ENCODE data around the gene SLFN12.
"Not testable (repeated sequence)": the region's sequence is repeated elsewhere in the genome, so short reads cannot be mapped to it uniquely, and the experiment has no call there.

Gene SLFN12

GRCh38 chr17:35407531-35407930, 24.8 kb downstream of the SLFN12 start:
- no peak for DNase-seq

GRCh38 chr17:35406568-35406967, 25.7 kb downstream of the SLFN12 start:
- no peak for DNase-seq

GRCh38 chr17:35404360-35404759, 27.9 kb downstream of the SLFN12 start:
- DNase-seq: no peak

- DNase-seq: not testable (repeated sequence)
These were observed 38.5 kb downstream of the SLFN12 start for GRCh38 chr17:35393783-35394182.

- no peak for DNase-seq
These were observed 41.6 kb downstream of the SLFN12 start for GRCh38 chr17:35390663-35391062.

GRCh38 chr17:35390156-35390555, 42.1 kb downstream of the SLFN12 start:
- no peak for DNase-seq

GRCh38 chr17:35387496-35387895, 44.8 kb downstream of the SLFN12 start:
- DNase-seq: no peak

- DNase-seq: no peak
These were observed 54.6 kb downstream of the SLFN12 start for GRCh38 chr17:35377706-35378105.

- DNase-seq: no peak
These were observed 55.2 kb downstream of the SLFN12 start for GRCh38 chr17:35377068-35377467.

- DNase-seq: no peak
These were observed 56.1 kb downstream of the SLFN12 start for GRCh38 chr17:35376245-35376644.

GRCh38 chr17:35374766-35375344, 57.4 kb downstream of the SLFN12 start:
- DNase-seq: no peak

GRCh38 chr17:35373984-35374765, 58.1 kb downstream of the SLFN12 start:
- peak; percentile 24 for DNase-seq

- DNase-seq: peak; percentile 89
These were observed 58.7 kb downstream of the SLFN12 start, which contains the start of gene SLFN11 for GRCh38 chr17:35373534-35373983. Gene SLFN11 (minus strand): TSS chr17:35373621. CDS start chr17:35363807, 9,814 bp downstream.

GRCh38 chr17:35372846-35373533, 59.3 kb downstream of the SLFN12 start:
- DNase-seq: peak; percentile 23

GRCh38 chr17:35371934-35372333, 60.4 kb downstream of the SLFN12 start:
- no peak for DNase-seq

GRCh38 chr17:35368081-35368830, 64.0 kb downstream of the SLFN12 start:
- DNase-seq: no peak

- no peak for DNase-seq
These were observed 71.3 kb downstream of the SLFN12 start for GRCh38 chr17:35361027-35361426.

Measured in NCI-H2107 (cell line).